Activated CD4-positive, alpha-beta memory T cell treated with anti-CD3 and anti-CD28 coated beads for 36 hours (primary cell): ENCODE measurements around the gene DNMT3B. TPM values are rescaled to one million over a fixed set of nuclear protein-coding genes. Genes with fewer than 3 reads are reported as not detected.

ENCODE experiments used
- CTCF ChIA-PET: fragments of 350-600 bp; sonication (Branson Sonifier 250); formaldehyde crosslinking; loops from one replicate; lab custom pipeline; 2021; ENCODE audit warnings: antibody characterized with exemption, inconsistent platforms; lab: Charles Lee
- POLR2A ChIA-PET: fragments of 350-600 bp; sonication (Branson Sonifier 250); formaldehyde crosslinking; loops from one replicate; lab custom pipeline; 2021; ENCODE audit warnings: antibody characterized with exemption; lab: Charles Lee
- DNase-seq: peaks from one replicate; pipeline ENCODE4 v3.0.0-alpha.2; 2020
- H3K27ac Mint-ChIP-seq: one replicate; pipeline ENCODE4 v1.8.0; 2021; ENCODE audit warnings: mixed read lengths
- H3K27me3 Mint-ChIP-seq: one replicate; pipeline ENCODE4 v1.8.0; 2021; ENCODE audit warnings: mixed read lengths
- H3K36me3 Mint-ChIP-seq: one replicate; pipeline ENCODE4 v1.8.0; 2021; ENCODE audit warnings: mixed read lengths
- H3K4me1 Mint-ChIP-seq: one replicate; pipeline ENCODE4 v1.8.0; 2021; ENCODE audit warnings: low read depth, mixed read lengths
- H3K4me3 Mint-ChIP-seq: one replicate; pipeline ENCODE4 v1.8.0; 2021; ENCODE audit warnings: mild to moderate bottlenecking, mixed read lengths
- H3K9me3 Mint-ChIP-seq: one replicate; pipeline ENCODE4 v1.8.0; 2021; ENCODE audit warnings: mixed read lengths
- intact Hi-C: fragments of 100-400 bp; cut with micrococcal nuclease; formaldehyde crosslinking; loops from one replicate; pipeline ENCODE4 v1.15.1; 2023
- total RNA-seq, 2 experiments: library from RNA; stranded (reverse); gene quantifications; one replicate each; pipeline ENCODE4 v1.2.3, GENCODE V29; 2021

DNMT3B gene
- total RNA-seq, 2 experiments from 2014 or later, result 1.7 to 2.0 TPM

- Mint-ChIP-seq H3K4me1 (no peaks in the 10 kb centered on the region), H3K9me3 (no peaks in the 10 kb centered on the region), H3K36me3 (no peaks in the 10 kb centered on the region), H3K27ac (no peak overlapping the region), H3K4me3 (no peak overlapping the region), H3K27me3 (no peaks in the 10 kb centered on the region)
- intact Hi-C loops, result no loop called here
- no peak for DNase-seq
- ChIA-PET POLR2A (no interaction called here), CTCF (interaction anchor here (1.5 to 2.0 kb wide), 2 partner anchors 21 to 33 kb away, joined by 5 to 6 read pairs; no protein-coding TSS in a partner anchor)
These were observed 48.8 kb downstream of the DNMT3B start for GRCh38 chr20:32810941-32811340.

GRCh38 chr20:32811886-32812285 lies 49.7 kb downstream of the DNMT3B start:
- no peaks in the 10 kb centered on the region for H3K27me3 Mint-ChIP-seq
- ChIA-PET POLR2A (no interaction called here), CTCF (no interaction called here)
- no peaks in the 10 kb centered on the region for H3K4me1 Mint-ChIP-seq
- H3K9me3 Mint-ChIP-seq, result no peaks in the 10 kb centered on the region
- no peak overlapping the region for H3K4me3 Mint-ChIP-seq
- DNase-seq, result no peak
- no peak overlapping the region for H3K27ac Mint-ChIP-seq
- intact Hi-C loops, result no loop called here
- H3K36me3 Mint-ChIP-seq, result no peaks in the 10 kb centered on the region

- H3K9me3 Mint-ChIP-seq, result no peaks in the 10 kb centered on the region
- POLR2A ChIA-PET, result interaction anchor here (0.5 to 1.3 kb wide), 7 partner anchors 11 to 900 kb away, joined by 3 to 4 read pairs (median 3); partner anchors contain the start of gene PXMP4
- peak; percentile 86 for DNase-seq
- H3K4me1 Mint-ChIP-seq, result peaks cover 36% of the 10 kb centered on the region
- peak overlapping the region; percentile 94 for H3K27ac Mint-ChIP-seq
- peak overlapping the region; percentile 98 for H3K4me3 Mint-ChIP-seq
- H3K27me3 Mint-ChIP-seq, result no peaks in the 10 kb centered on the region
- intact Hi-C loops, result loop anchor here (1.0 kb wide), 3 partner anchors 19 to 148 kb away; no protein-coding TSS in a partner anchor
- CTCF ChIA-PET, result interaction anchor here (0.6 to 2.1 kb wide), 7 partner anchors 10 to 735 kb away, joined by 3 to 9 read pairs (median 4); no protein-coding TSS in a partner anchor
- H3K36me3 Mint-ChIP-seq, result peaks cover 5% of the 10 kb centered on the region
These were observed 58.0 kb downstream of the DNMT3B start for GRCh38 chr20:32819992-32820697.

- peak overlapping the region; percentile 98 for H3K4me3 Mint-ChIP-seq
- intact Hi-C loops, result no loop called here
- peak overlapping the region; percentile 94 for H3K27ac Mint-ChIP-seq
These were observed 58.7 kb downstream of the DNMT3B start for GRCh38 chr20:32820698-32821377.

GRCh38 chr20:32822225-32822624 lies 60.0 kb downstream of the DNMT3B start:
- DNase-seq, result no peak
- POLR2A ChIA-PET, result interaction anchor here (0.6 to 1.0 kb wide), 2 partner anchors 8 to 339 kb away, joined by 3 to 5 read pairs; no protein-coding TSS in a partner anchor
- Mint-ChIP-seq H3K4me3 (peak overlapping the region; percentile 98), H3K9me3 (no peaks in the 10 kb centered on the region), H3K36me3 (peaks cover 14% of the 10 kb centered on the region), H3K27ac (no peak overlapping the region), H3K4me1 (peaks cover 41% of the 10 kb centered on the region), H3K27me3 (no peaks in the 10 kb centered on the region)
- CTCF ChIA-PET, result no interaction called here
- intact Hi-C loops, result no loop called here

More at GRCh38 chr20:32820698-32821377, 58.7 kb downstream of the DNMT3B start:
- POLR2A ChIA-PET, result interaction anchor here (0.7 to 1.0 kb wide), 5 partner anchors 9 to 281 kb away, joined by 3 to 5 read pairs (median 3); no protein-coding TSS in a partner anchor
- Mint-ChIP-seq H3K4me1 (peaks cover 38% of the 10 kb centered on the region), H3K36me3 (peaks cover 8% of the 10 kb centered on the region), H3K27me3 (no peaks in the 10 kb centered on the region), H3K9me3 (no peaks in the 10 kb centered on the region)
- CTCF ChIA-PET, result interaction anchor here (0.7 to 2.1 kb wide), 7 partner anchors 9 to 125 kb away, joined by 3 to 9 read pairs (median 4); no protein-coding TSS in a partner anchor
- DNase-seq, result peak; percentile 28

GRCh38 chr20:32823078-32823477 lies 60.9 kb downstream of the DNMT3B start:
- Mint-ChIP-seq H3K27ac (peak overlapping the region; percentile 38), H3K4me1 (peaks cover 48% of the 10 kb centered on the region)

GRCh38 chr20:32823737-32824588 lies 61.8 kb downstream of the DNMT3B start:
- H3K4me1 Mint-ChIP-seq, result peaks cover 55% of the 10 kb centered on the region
- POLR2A ChIA-PET, result no interaction called here
- no peak overlapping the region for H3K4me3 Mint-ChIP-seq
- no peaks in the 10 kb centered on the region for H3K9me3 Mint-ChIP-seq
- peaks cover 25% of the 10 kb centered on the region for H3K36me3 Mint-ChIP-seq
- peak overlapping the region; percentile 38 for H3K27ac Mint-ChIP-seq
- no peaks in the 10 kb centered on the region for H3K27me3 Mint-ChIP-seq
- no peak for DNase-seq
- intact Hi-C loops, result no loop called here
- CTCF ChIA-PET, result interaction anchor here (0.6 to 2.0 kb wide), 2 partner anchors 112 to 151 kb away, joined by 4 read pairs; partner anchors contain the start of gene C20orf203

More at GRCh38 chr20:32823078-32823477, 60.9 kb downstream of the DNMT3B start:
- intact Hi-C loops, result no loop called here
- ChIA-PET CTCF (interaction anchor here (2.0 kb wide), 1 partner anchor 150 kb away, joined by 4 read pairs; the partner anchor contains the start of gene C20orf203), POLR2A (no interaction called here)
- Mint-ChIP-seq H3K4me3 (no peak overlapping the region), H3K36me3 (peaks cover 19% of the 10 kb centered on the region), H3K27me3 (no peaks in the 10 kb centered on the region), H3K9me3 (no peaks in the 10 kb centered on the region)
- DNase-seq, result peak; percentile 48

- POLR2A ChIA-PET, result no interaction called here
- CTCF ChIA-PET, result no interaction called here
- Mint-ChIP-seq H3K4me1 (peaks cover 58% of the 10 kb centered on the region), H3K27me3 (no peaks in the 10 kb centered on the region), H3K36me3 (peaks cover 43% of the 10 kb centered on the region), H3K4me3 (no peak overlapping the region), H3K27ac (peak overlapping the region; percentile 38), H3K9me3 (no peaks in the 10 kb centered on the region)
- no peak for DNase-seq
- intact Hi-C loops, result no loop called here
These were observed 66.0 kb downstream of the DNMT3B start for GRCh38 chr20:32828029-32828680.

GRCh38 chr20:32829311-32830005 lies 67.3 kb downstream of the DNMT3B start:
- no peak for DNase-seq
- Mint-ChIP-seq H3K36me3 (peaks cover 46% of the 10 kb centered on the region), H3K4me3 (no peak overlapping the region), H3K9me3 (no peaks in the 10 kb centered on the region), H3K27ac (peak overlapping the region; percentile 33), H3K4me1 (peaks cover 55% of the 10 kb centered on the region), H3K27me3 (no peaks in the 10 kb centered on the region)
- intact Hi-C loops, result no loop called here
- ChIA-PET CTCF (interaction anchor here (1.1 to 1.7 kb wide), 3 partner anchors 9 to 39 kb away, joined by 3 to 7 read pairs (median 3); no protein-coding TSS in a partner anchor), POLR2A (interaction anchor here (2.0 kb wide), 1 partner anchor 8 kb away, joined by 5 read pairs; no protein-coding TSS in a partner anchor)

GRCh38 chr20:32830437-32830836 lies 68.3 kb downstream of the DNMT3B start:
- intact Hi-C loops, result no loop called here
- peaks cover 45% of the 10 kb centered on the region for H3K36me3 Mint-ChIP-seq
- DNase-seq, result no peak
- H3K9me3 Mint-ChIP-seq, result no peaks in the 10 kb centered on the region
- ChIA-PET CTCF (interaction anchor here (0.6 to 1.7 kb wide), 4 partner anchors 10 to 51 kb away, joined by 3 to 7 read pairs (median 3); no protein-coding TSS in a partner anchor), POLR2A (interaction anchor here (1.2 to 2.0 kb wide), 2 partner anchors 9 to 10 kb away, joined by 3 to 5 read pairs; no protein-coding TSS in a partner anchor)
- H3K4me1 Mint-ChIP-seq, result peaks cover 53% of the 10 kb centered on the region
- no peak overlapping the region for H3K4me3 Mint-ChIP-seq
- H3K27me3 Mint-ChIP-seq, result no peaks in the 10 kb centered on the region
- peak overlapping the region; percentile 31 for H3K27ac Mint-ChIP-seq
